Activated naive CD4-positive, alpha-beta T cell treated with anti-CD3 and anti-CD28 coated beads for 36 hours (primary cell): ENCODE measurements around the gene RTN1. TPM values are rescaled to one million over a fixed set of nuclear protein-coding genes. Genes with fewer than 3 reads are reported as not detected.

Source experiments
- CTCF ChIA-PET: fragments of 350-600 bp; sonication (Branson Sonifier 250); formaldehyde crosslinking; loops from one replicate; lab custom pipeline; 2021; ENCODE audit warnings: antibody characterized with exemption; lab: Charles Lee
- DNase-seq: peaks from one replicate; pipeline ENCODE4 v3.0.0-alpha.2; 2020
- H3K27ac Mint-ChIP-seq: one replicate; pipeline ENCODE4 v1.8.0; 2021; ENCODE audit warnings: mild to moderate bottlenecking, mixed read lengths
- H3K27me3 Mint-ChIP-seq: one replicate; pipeline ENCODE4 v1.8.0; 2021; ENCODE audit warnings: low read depth, mixed read lengths
- H3K36me3 Mint-ChIP-seq: one replicate; pipeline ENCODE4 v1.8.0; 2021; ENCODE audit warnings: low read depth, mixed read lengths
- H3K4me1 Mint-ChIP-seq: one replicate; pipeline ENCODE4 v1.8.0; 2021; ENCODE audit warnings: low read depth, mixed read lengths
- H3K4me3 Mint-ChIP-seq: one replicate; pipeline ENCODE4 v1.8.0; 2021; ENCODE audit warnings: mild to moderate bottlenecking, moderate library complexity, mixed read lengths
- H3K9me3 Mint-ChIP-seq: one replicate; pipeline ENCODE4 v1.8.0; 2021; ENCODE audit warnings: mixed read lengths
- intact Hi-C: fragments of 100-400 bp; cut with micrococcal nuclease; formaldehyde crosslinking; loops from one replicate; pipeline ENCODE4 v1.15.1; 2023
- total RNA-seq, 2 experiments: library from RNA; stranded (reverse); gene quantifications; one replicate each; pipeline ENCODE4 v1.2.3, GENCODE V29; 2021

The RTN1 gene
- total RNA-seq, 2 experiments from 2014 or later = not detected

GRCh38 chr14:59823179-59823578, 47.4 kb downstream of the RTN1 start:
- H3K27me3 Mint-ChIP-seq = peaks cover 15% of the 10 kb centered on the region

DNA sequence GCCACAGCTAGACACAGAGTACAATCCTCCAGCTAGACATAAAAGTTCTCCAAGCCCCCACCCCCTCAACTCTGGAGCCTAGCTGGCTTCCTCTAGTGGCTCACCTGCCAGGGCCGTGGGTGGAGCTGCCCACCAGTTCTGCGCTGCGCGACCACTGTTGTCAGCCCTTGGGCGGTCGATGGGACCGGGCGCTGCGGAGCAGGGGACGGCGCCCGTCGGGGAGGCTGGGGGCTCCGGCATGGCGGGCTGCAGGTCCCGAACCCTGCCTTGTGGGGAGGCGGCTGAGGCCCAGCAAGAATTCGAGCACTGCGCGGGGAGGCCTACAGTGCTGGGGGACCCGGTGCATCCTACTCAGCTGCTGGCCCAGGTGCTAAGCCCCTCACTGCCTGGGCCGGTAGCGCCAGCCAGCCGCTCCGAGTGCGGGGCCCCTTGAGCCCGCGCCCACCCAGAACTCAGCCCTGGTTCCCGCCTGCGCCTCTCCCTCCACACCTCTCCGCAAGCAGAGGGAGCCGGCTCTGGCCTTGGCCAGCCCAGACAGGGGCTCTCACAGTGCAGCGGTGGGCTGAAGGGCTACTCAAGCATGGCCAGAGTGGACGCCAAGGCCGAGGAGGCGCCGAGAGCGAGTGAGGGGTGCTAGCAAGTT, 51.0 kb downstream of the RTN1 start:
- DNase-seq = no peak
- Mint-ChIP-seq H3K4me1 (no peaks in the 10 kb centered on the region), H3K4me3 (no peak overlapping the region), H3K27ac (no peak overlapping the region), H3K27me3 (peaks cover 18% of the 10 kb centered on the region), H3K36me3 (no peaks in the 10 kb centered on the region), H3K9me3 (no peaks in the 10 kb centered on the region)
- intact Hi-C loops = no loop called here
- CTCF ChIA-PET = no interaction called here

More at GRCh38 chr14:59823179-59823578, 47.4 kb downstream of the RTN1 start:
- no peak for DNase-seq
- intact Hi-C loops = no loop called here
- CTCF ChIA-PET = no interaction called here
- Mint-ChIP-seq H3K4me3 (no peak overlapping the region), H3K27ac (no peak overlapping the region), H3K9me3 (no peaks in the 10 kb centered on the region), H3K4me1 (no peaks in the 10 kb centered on the region), H3K36me3 (no peaks in the 10 kb centered on the region)

GRCh38 chr14:59816941-59817340, 53.6 kb downstream of the RTN1 start:
- no peaks in the 10 kb centered on the region for H3K36me3 Mint-ChIP-seq
- H3K9me3 Mint-ChIP-seq = no peaks in the 10 kb centered on the region
- CTCF ChIA-PET = interaction anchor here (0.7 kb wide), 1 partner anchor 20 kb away, joined by 3 read pairs; no protein-coding TSS in a partner anchor
- peaks cover 16% of the 10 kb centered on the region for H3K27me3 Mint-ChIP-seq
- intact Hi-C loops = no loop called here
- no peaks in the 10 kb centered on the region for H3K4me1 Mint-ChIP-seq
- no peak overlapping the region for H3K27ac Mint-ChIP-seq
- H3K4me3 Mint-ChIP-seq = no peak overlapping the region
- DNase-seq = no peak

DNA sequence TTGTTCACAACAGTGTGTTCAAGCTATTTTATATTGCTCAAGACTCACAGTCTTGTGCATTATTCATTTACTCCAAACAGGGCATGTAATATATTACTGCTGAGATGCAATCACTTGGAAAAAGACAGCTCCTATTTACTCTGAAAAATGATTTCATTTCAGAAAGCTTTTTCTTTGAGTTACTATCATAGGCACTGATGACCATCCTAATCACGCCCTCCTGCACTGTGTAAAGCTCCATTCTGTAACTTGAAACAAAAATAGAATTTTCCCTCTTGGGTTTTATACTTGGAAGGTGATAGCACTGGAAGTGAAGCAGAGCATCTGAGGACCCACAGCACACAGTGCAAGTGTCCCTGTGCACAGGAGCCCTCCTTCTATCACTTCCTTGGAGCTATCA, 55.6 kb downstream of the RTN1 start:
- Mint-ChIP-seq H3K27me3 (peaks cover 22% of the 10 kb centered on the region), H3K9me3 (no peaks in the 10 kb centered on the region), H3K27ac (no peak overlapping the region), H3K36me3 (no peaks in the 10 kb centered on the region), H3K4me1 (no peaks in the 10 kb centered on the region), H3K4me3 (no peak overlapping the region)
- intact Hi-C loops = no loop called here
- CTCF ChIA-PET = interaction anchor here (0.6 kb wide), 1 partner anchor 50 kb away, joined by 3 read pairs; no protein-coding TSS in a partner anchor
- DNase-seq = no peak

- H3K4me1 Mint-ChIP-seq = no peaks in the 10 kb centered on the region
- no peak overlapping the region for H3K27ac Mint-ChIP-seq
- no peaks in the 10 kb centered on the region for H3K36me3 Mint-ChIP-seq
- H3K9me3 Mint-ChIP-seq = no peaks in the 10 kb centered on the region
- DNase-seq = no peak
- H3K27me3 Mint-ChIP-seq = peaks cover 22% of the 10 kb centered on the region
- CTCF ChIA-PET = no interaction called here
- intact Hi-C loops = no loop called here
- no peak overlapping the region for H3K4me3 Mint-ChIP-seq
These were observed 58.8 kb downstream of the RTN1 start for GRCh38 chr14:59811815-59812214.

DNA sequence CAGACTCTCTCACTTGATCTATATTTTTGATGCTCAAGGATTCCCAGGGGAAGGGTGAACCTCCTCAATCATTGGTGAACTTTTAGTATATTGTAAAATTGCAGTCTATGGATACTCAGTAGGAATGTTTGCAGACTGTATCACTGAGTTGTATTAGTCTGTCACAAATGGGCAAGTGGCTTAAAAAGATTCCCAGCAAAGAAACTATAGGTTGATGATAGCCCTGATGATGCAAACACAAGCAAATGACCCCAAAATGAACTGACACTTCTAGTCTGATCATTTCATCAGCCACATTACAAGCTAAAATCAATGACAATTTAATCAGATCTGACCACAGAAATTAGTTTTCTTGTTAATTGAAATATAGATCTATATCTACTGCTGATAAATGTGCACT, 59.5 kb downstream of the RTN1 start:
- Mint-ChIP-seq H3K9me3 (no peaks in the 10 kb centered on the region), H3K4me3 (no peak overlapping the region), H3K36me3 (no peaks in the 10 kb centered on the region), H3K4me1 (no peaks in the 10 kb centered on the region), H3K27me3 (peaks cover 25% of the 10 kb centered on the region), H3K27ac (no peak overlapping the region)
- no peak for DNase-seq
- intact Hi-C loops = no loop called here
- CTCF ChIA-PET = no interaction called here

DNA sequence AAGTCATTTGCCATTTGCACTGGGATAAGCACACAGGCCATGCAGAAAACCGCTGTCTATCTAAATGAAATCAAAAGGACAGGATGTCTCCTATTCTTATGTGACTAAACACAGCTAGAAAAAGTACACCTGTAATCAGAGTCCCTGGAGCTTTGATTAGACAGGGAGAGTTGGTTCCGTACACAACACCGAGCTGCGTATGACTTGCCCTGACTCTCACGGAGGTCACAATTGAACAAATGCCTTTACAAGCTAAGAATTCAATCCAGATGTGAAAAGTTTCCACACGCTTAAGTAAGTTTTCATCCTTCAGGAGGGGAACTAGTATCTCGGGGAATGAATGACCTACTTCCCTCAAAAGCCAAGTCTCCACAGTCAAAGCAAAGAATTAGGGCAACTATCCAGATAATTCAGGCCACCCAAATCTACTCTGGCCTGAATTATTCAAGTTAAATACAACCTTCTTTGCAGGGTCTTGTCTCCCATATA, 67.5 kb downstream of the RTN1 start:
- peaks cover 12% of the 10 kb centered on the region for H3K27me3 Mint-ChIP-seq
- no peak overlapping the region for H3K4me3 Mint-ChIP-seq
- no peak overlapping the region for H3K27ac Mint-ChIP-seq
- intact Hi-C loops = no loop called here
- H3K4me1 Mint-ChIP-seq = no peaks in the 10 kb centered on the region
- no peaks in the 10 kb centered on the region for H3K9me3 Mint-ChIP-seq
- CTCF ChIA-PET = no interaction called here
- H3K36me3 Mint-ChIP-seq = no peaks in the 10 kb centered on the region
- DNase-seq = no peak

DNA sequence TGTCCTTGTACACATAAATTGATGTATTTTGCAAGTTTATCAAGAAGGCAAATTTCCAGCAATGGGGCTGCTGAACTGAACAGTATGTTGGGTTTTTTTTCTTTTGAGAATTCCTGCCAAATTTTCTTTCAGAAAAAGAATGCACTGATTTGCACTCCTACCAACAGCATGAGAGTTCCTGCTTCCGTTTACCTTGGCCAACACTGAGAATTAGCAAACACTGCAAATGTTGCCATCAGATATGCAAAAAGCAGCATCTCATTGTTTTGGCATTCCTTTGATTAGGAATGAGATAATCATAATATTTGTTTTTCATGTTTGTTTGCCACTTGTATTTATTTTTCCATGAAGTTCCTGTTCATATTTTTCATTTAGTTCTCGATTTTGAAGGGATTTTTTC, 82.4 kb downstream of the RTN1 start:
- CTCF ChIA-PET = no interaction called here
- no peak overlapping the region for H3K27ac Mint-ChIP-seq
- intact Hi-C loops = no loop called here
- peaks cover 2% of the 10 kb centered on the region for H3K27me3 Mint-ChIP-seq
- H3K4me1 Mint-ChIP-seq = no peaks in the 10 kb centered on the region
- DNase-seq = no peak
- H3K4me3 Mint-ChIP-seq = no peak overlapping the region
- no peaks in the 10 kb centered on the region for H3K36me3 Mint-ChIP-seq
- no peaks in the 10 kb centered on the region for H3K9me3 Mint-ChIP-seq

- CTCF ChIA-PET = no interaction called here
- no peaks in the 10 kb centered on the region for H3K36me3 Mint-ChIP-seq
- no peak overlapping the region for H3K27ac Mint-ChIP-seq
These were observed 83.4 kb downstream of the RTN1 start for GRCh38 chr14:59787045-59787674.

DNA sequence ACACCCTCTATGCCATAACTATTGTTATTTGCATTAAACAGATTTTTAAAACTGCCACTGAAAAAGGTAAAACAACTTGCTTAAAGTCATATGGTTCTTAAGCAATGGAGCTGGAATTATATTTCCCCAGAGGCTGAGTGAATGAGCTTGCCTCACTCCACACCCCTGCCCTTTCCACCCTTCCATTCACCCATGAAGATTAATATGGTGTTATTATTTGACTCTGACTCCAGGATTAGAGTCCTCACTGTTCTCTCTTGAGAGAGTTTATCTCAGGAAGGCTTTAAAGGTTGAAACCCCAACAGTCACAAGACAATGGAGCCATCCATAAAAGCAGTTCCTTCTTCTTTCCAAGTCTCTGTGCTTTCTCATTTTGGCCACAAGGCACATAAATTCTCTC, 84.9 kb downstream of the RTN1 start:
- CTCF ChIA-PET = no interaction called here
- intact Hi-C loops = no loop called here
- Mint-ChIP-seq H3K27me3 (peaks cover 5% of the 10 kb centered on the region), H3K27ac (no peak overlapping the region), H3K4me1 (no peaks in the 10 kb centered on the region), H3K4me3 (no peak overlapping the region), H3K36me3 (no peaks in the 10 kb centered on the region), H3K9me3 (no peaks in the 10 kb centered on the region)
- no peak for DNase-seq

More at GRCh38 chr14:59787045-59787674, 83.4 kb downstream of the RTN1 start:
- Mint-ChIP-seq H3K4me1 (no peaks in the 10 kb centered on the region), H3K9me3 (no peaks in the 10 kb centered on the region), H3K4me3 (no peak overlapping the region), H3K27me3 (peaks cover 7% of the 10 kb centered on the region)
- intact Hi-C loops = no loop called here
- DNase-seq = no peak

DNA sequence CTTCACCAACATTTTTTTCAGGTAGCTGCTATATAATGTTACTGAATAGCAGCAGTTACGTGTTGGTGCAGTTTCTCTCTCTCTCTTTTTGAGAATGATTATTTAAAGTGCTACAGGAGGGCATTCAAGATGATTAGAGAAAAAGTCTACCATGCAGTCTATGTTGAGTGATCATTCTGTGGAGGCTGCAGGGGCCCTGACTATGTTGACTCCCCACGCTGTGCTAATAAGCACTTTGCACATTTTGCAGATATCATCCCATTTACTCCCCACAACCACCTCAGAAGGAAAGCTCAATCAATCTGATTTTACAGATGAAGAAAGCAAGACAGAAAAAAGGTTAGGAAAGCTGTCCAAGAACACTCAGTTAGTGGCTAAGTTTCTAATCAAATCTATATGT, 87.8 kb downstream of the RTN1 start:
- no peak overlapping the region for H3K4me3 Mint-ChIP-seq
- no peaks in the 10 kb centered on the region for H3K36me3 Mint-ChIP-seq
- CTCF ChIA-PET = no interaction called here
- no peaks in the 10 kb centered on the region for H3K9me3 Mint-ChIP-seq
- intact Hi-C loops = no loop called here
- no peak for DNase-seq
- no peaks in the 10 kb centered on the region for H3K4me1 Mint-ChIP-seq
- no peak overlapping the region for H3K27ac Mint-ChIP-seq
- H3K27me3 Mint-ChIP-seq = peaks cover 15% of the 10 kb centered on the region

- DNase-seq = no peak
- H3K4me1 Mint-ChIP-seq = no peaks in the 10 kb centered on the region
- H3K36me3 Mint-ChIP-seq = no peaks in the 10 kb centered on the region
- CTCF ChIA-PET = no interaction called here
- H3K27me3 Mint-ChIP-seq = peaks cover 17% of the 10 kb centered on the region
- no peaks in the 10 kb centered on the region for H3K9me3 Mint-ChIP-seq
- no peak overlapping the region for H3K4me3 Mint-ChIP-seq
- H3K27ac Mint-ChIP-seq = no peak overlapping the region
- intact Hi-C loops = no loop called here
These were observed 93.5 kb downstream of the RTN1 start for GRCh38 chr14:59777006-59777579.

DNA sequence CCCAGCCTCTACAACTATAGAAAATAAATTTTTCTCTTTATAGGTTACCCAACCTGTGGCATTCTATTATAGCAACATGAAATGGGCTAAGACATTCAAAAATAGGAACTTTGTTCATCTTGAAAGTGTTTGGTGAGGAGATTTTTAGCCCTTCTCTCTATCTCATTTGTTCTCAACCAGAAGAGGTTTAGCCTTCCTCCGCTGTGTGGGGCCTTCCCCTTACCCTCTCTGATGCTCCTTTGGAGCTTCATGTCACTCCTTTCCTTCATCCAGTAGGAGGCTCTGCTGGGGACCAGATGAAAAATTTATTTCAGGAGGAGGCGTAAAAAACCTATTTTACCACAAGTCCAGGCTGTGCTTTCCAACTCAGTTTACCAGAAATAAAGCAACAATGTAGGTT, 94.1 kb downstream of the RTN1 start:
- no peaks in the 10 kb centered on the region for H3K36me3 Mint-ChIP-seq
- no peak overlapping the region for H3K27ac Mint-ChIP-seq
- DNase-seq = no peak
- H3K4me3 Mint-ChIP-seq = no peak overlapping the region
- H3K4me1 Mint-ChIP-seq = no peaks in the 10 kb centered on the region
- intact Hi-C loops = no loop called here
- CTCF ChIA-PET = no interaction called here
- no peaks in the 10 kb centered on the region for H3K9me3 Mint-ChIP-seq
- H3K27me3 Mint-ChIP-seq = peaks cover 17% of the 10 kb centered on the region
